GM23338 (cell line): ENCODE measurements around the gene EXTL1. TPM values are rescaled to one million over a fixed set of nuclear protein-coding genes. Genes with fewer than 3 reads are reported as not detected.

ENCODE experiments used
- ATAC-seq: fragments of 200-7000 bp; cut with Tn5 transposase; 3 replicates; pipeline ENCODE4 v1.9.1; 2020
- DNase-seq: peaks from one replicate; pipeline ENCODE4 v3.0.0-alpha.2; 2015; ENCODE audit warnings: low spot score
- H2AFZ ChIP-seq: fragments of 200-600 bp; sonication (generic); 2 replicates; pipeline ENCODE4 v1.8.0; 2016; ENCODE audit warnings: antibody characterized with exemption, mild to moderate bottlenecking, moderate library complexity
- H3F3A ChIP-seq: fragments of 200-600 bp; sonication (generic); replicated peaks from 2 replicates; pipeline ENCODE4 v1.8.0; 2017; ENCODE audit warnings: antibody characterized with exemption, mixed run types, low read depth
- H3K27ac ChIP-seq: fragments of 200-600 bp; sonication (generic); 2 replicates; pipeline ENCODE4 v1.6.1; 2016; ENCODE audit warnings: low read depth
- H3K27me3 ChIP-seq: fragments of 200-600 bp; sonication (generic); 2 replicates; pipeline ENCODE4 v1.8.0; 2016; ENCODE audit warnings: mild to moderate bottlenecking, mixed run types, moderate library complexity; ENCODE audit not compliant: insufficient read depth
- H3K36me3 ChIP-seq: fragments of 200-600 bp; sonication (generic); 2 replicates; pipeline ENCODE4 v1.8.0; 2016; ENCODE audit warnings: mild to moderate bottlenecking; ENCODE audit not compliant: insufficient read depth
- H3K4me1 ChIP-seq: fragments of 200-600 bp; sonication (generic); 2 replicates; pipeline ENCODE4 v1.8.0; 2016; ENCODE audit warnings: mild to moderate bottlenecking, moderate library complexity; ENCODE audit not compliant: insufficient read depth
- H3K4me2 ChIP-seq: fragments of 200-600 bp; sonication (generic); 2 replicates; pipeline ENCODE4 v1.7.1; 2017; ENCODE audit warnings: mixed run types
- H3K4me3 ChIP-seq: fragments of 200-600 bp; sonication (generic); 2 replicates; pipeline ENCODE4 v1.6.1; 2016; ENCODE audit warnings: mixed run types
- H3K79me2 ChIP-seq: fragments of 200-600 bp; sonication (generic); replicated peaks from 2 replicates; pipeline ENCODE4 v1.8.0; 2017; ENCODE audit warnings: mild to moderate bottlenecking; ENCODE audit not compliant: insufficient read depth
- H3K9me2 ChIP-seq: fragments of 200-600 bp; sonication (generic); 2 replicates; pipeline ENCODE4 v1.8.0; 2017; ENCODE audit not compliant: insufficient read depth
- H4K20me1 ChIP-seq: fragments of 200-600 bp; sonication (generic); replicated peaks from 2 replicates; pipeline ENCODE4 v1.8.0; 2017; ENCODE audit warnings: mild to moderate bottlenecking; ENCODE audit not compliant: insufficient read depth
- H3K27ac Mint-ChIP-seq: 2 replicates; pipeline ENCODE4 v1.8.0; 2020; ENCODE audit warnings: inconsistent platforms, mild to moderate bottlenecking, moderate library complexity, mixed read lengths
- H3K27me3 Mint-ChIP-seq: 3 replicates; pipeline ENCODE4 v1.8.0; 2022; ENCODE audit warnings: low read depth, mild to moderate bottlenecking, moderate library complexity, mixed read lengths, inconsistent platforms; ENCODE audit not compliant: insufficient read depth, poor library complexity
- H3K36me3 Mint-ChIP-seq: 3 replicates; pipeline ENCODE4 v1.8.0; 2021; ENCODE audit warnings: low read depth, mild to moderate bottlenecking, inconsistent platforms, moderate library complexity, mixed read lengths
- H3K4me1 Mint-ChIP-seq: 3 replicates; pipeline ENCODE4 v1.8.0; 2020; ENCODE audit warnings: mild to moderate bottlenecking, inconsistent platforms, mixed read lengths
- H3K4me3 Mint-ChIP-seq: 3 replicates; pipeline ENCODE4 v1.8.0; 2021; ENCODE audit warnings: moderate library complexity, mild to moderate bottlenecking, inconsistent platforms, mixed read lengths
- H3K9me3 Mint-ChIP-seq: 3 replicates; pipeline ENCODE4 v1.8.0; 2020; ENCODE audit warnings: moderate library complexity, mild to moderate bottlenecking, inconsistent platforms, mixed read lengths
- EZH2 ChIP-seq: fragments of 200-600 bp; sonication (generic); IDR thresholded peaks from one replicate; pipeline ENCODE4 v1.8.0; 2017; ENCODE audit warnings: antibody characterized with exemption, mild to moderate bottlenecking, low read depth; ENCODE audit not compliant: unreplicated experiment
- EZH2phosphoT487 ChIP-seq: fragments of 200-600 bp; sonication (generic); IDR thresholded peaks from one replicate; pipeline ENCODE4 v1.8.1; 2018; ENCODE audit warnings: antibody characterized with exemption; ENCODE audit not compliant: unreplicated experiment
- NANOG ChIP-seq: IDR thresholded peaks from 2 replicates; pipeline ENCODE4 v1.6.1; 2016; ENCODE audit warnings: antibody characterized with exemption, borderline replicate concordance
- STAT1 ChIP-seq: IDR thresholded peaks from one replicate; pipeline ENCODE4 v1.6.1; 2016; ENCODE audit warnings: antibody characterized with exemption; ENCODE audit not compliant: unreplicated experiment
- ZNF114 ChIP-seq: fragments of 250-450 bp; sonication (Bioruptor Pico); IDR thresholded peaks from 2 replicates; pipeline ENCODE4 v1.5.0; 2020; ENCODE audit warnings: mild to moderate bottlenecking, moderate library complexity
- ZNF331 ChIP-seq: fragments of 250-450 bp; sonication (Bioruptor Pico); IDR thresholded peaks from 2 replicates; pipeline ENCODE4 v1.5.0; 2020; ENCODE audit warnings: low read depth, mild to moderate bottlenecking, moderate library complexity
- polyA plus RNA-seq: library from polyadenylated mRNA; unstranded; fragments of >200 nt; fragmentation: Nextera tagmentation; extraction: Ambion mirVana; gene quantifications from 2 replicates; pipeline ENCODE4 v1.2.1, GENCODE V29; 2016
- total RNA-seq: library from RNA; depleted of rRNA; stranded (reverse); fragments of >200 nt; shearing (Covaris generic); gene quantifications from 2 replicates; pipeline ENCODE4 v1.2.3, GENCODE V29; 2014
- TF ChIP-seq, protein P1 (sequence below): fragments of 250-450 bp; sonication (Bioruptor Pico); IDR thresholded peaks from 2 replicates; pipeline ENCODE4 v1.5.0; 2020; ENCODE audit warnings: mild to moderate bottlenecking, moderate library complexity
- TF ChIP-seq, protein P2 (sequence below), 2 experiments: fragments of 200-600 bp in 1 of 2; sonication (generic) in 1 of 2; conservative IDR thresholded peaks; 2 replicates each; pipeline versions ENCODE4 v1.5.1 to v1.6.1; 2016 to 2017; ENCODE audit warnings: antibody characterized with exemption in 2 of 2, low read depth in 2 of 2, mild to moderate bottlenecking in 2 of 2, moderate library complexity in 1 of 2

EXTL1 gene
- total and polyA plus RNA-seq, 2 experiments from 2014 or later, result 0.37 to 1.2 TPM

DNA sequence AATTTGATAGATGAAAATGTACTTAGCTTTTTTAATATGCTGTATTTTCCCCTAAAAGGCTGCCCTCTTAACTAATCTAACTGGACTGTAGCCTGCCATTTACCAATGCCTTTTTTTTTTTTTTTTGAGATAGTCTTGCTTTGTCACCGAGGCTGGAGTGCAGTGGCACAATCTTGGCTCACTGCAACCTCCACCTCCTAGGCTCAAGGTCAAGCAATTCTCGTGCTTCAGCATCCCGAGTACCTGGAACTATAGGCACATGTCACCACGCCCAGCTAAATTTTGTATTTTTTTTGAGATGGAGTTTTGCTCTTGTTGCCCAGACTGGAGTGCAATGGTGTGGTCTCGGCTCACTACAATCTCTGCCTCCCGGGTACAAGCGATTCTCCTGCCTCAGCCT lies 42.4 kb upstream of the EXTL1 start:
- DNase-seq (no peak), ATAC-seq (no peak)
- H3K27me3 Mint-ChIP-seq, result peaks cover 6% of the 10 kb centered on the region
- peaks cover 23% of the 10 kb centered on the region; the same call in 1 of the 2 replicates for H3K36me3 ChIP-seq
- H3K36me3 Mint-ChIP-seq, result peaks cover 39% of the 10 kb centered on the region
- TF ChIP-seq ZNF331 (CRISPR knock-in tag) (no peak), EZH2phosphoT487 (no peak), NANOG (no peak), ZNF114 (CRISPR knock-in tag) (no peak), STAT1 (no peak), EZH2 (no peak)
- TF ChIP-seq, protein P1, sequence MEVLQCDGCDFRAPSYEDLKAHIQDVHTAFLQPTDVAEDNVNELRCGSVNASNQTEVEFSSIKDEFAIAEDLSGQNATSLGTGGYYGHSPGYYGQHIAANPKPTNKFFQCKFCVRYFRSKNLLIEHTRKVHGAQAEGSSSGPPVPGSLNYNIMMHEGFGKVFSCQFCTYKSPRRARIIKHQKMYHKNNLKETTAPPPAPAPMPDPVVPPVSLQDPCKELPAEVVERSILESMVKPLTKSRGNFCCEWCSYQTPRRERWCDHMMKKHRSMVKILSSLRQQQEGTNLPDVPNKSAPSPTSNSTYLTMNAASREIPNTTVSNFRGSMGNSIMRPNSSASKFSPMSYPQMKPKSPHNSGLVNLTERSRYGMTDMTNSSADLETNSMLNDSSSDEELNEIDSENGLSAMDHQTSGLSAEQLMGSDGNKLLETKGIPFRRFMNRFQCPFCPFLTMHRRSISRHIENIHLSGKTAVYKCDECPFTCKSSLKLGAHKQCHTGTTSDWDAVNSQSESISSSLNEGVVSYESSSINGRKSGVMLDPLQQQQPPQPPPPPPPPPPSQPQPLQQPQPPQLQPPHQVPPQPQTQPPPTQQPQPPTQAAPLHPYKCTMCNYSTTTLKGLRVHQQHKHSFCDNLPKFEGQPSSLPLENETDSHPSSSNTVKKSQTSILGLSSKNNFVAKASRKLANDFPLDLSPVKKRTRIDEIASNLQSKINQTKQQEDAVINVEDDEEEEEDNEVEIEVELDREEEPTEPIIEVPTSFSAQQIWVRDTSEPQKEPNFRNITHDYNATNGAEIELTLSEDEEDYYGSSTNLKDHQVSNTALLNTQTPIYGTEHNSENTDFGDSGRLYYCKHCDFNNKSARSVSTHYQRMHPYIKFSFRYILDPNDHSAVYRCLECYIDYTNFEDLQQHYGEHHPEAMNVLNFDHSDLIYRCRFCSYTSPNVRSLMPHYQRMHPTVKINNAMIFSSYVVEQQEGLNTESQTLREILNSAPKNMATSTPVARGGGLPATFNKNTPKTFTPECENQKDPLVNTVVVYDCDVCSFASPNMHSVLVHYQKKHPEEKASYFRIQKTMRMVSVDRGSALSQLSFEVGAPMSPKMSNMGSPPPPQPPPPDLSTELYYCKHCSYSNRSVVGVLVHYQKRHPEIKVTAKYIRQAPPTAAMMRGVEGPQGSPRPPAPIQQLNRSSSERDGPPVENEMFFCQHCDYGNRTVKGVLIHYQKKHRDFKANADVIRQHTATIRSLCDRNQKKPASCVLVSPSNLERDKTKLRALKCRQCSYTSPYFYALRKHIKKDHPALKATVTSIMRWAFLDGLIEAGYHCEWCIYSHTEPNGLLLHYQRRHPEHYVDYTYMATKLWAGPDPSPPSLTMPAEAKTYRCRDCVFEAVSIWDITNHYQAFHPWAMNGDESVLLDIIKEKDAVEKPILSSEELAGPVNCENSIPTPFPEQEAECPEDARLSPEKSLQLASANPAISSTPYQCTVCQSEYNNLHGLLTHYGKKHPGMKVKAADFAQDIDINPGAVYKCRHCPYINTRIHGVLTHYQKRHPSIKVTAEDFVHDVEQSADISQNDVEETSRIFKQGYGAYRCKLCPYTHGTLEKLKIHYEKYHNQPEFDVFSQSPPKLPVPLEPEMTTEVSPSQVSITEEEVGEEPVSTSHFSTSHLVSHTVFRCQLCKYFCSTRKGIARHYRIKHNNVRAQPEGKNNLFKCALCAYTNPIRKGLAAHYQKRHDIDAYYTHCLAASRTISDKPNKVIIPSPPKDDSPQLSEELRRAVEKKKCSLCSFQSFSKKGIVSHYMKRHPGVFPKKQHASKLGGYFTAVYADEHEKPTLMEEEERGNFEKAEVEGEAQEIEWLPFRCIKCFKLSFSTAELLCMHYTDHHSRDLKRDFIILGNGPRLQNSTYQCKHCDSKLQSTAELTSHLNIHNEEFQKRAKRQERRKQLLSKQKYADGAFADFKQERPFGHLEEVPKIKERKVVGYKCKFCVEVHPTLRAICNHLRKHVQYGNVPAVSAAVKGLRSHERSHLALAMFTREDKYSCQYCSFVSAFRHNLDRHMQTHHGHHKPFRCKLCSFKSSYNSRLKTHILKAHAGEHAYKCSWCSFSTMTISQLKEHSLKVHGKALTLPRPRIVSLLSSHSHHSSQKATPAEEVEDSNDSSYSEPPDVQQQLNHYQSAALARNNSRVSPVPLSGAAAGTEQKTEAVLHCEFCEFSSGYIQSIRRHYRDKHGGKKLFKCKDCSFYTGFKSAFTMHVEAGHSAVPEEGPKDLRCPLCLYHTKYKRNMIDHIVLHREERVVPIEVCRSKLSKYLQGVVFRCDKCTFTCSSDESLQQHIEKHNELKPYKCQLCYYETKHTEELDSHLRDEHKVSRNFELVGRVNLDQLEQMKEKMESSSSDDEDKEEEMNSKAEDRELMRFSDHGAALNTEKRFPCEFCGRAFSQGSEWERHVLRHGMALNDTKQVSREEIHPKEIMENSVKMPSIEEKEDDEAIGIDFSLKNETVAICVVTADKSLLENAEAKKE (CRISPR knock-in tag), result no peak
- TF ChIP-seq, protein P2, sequence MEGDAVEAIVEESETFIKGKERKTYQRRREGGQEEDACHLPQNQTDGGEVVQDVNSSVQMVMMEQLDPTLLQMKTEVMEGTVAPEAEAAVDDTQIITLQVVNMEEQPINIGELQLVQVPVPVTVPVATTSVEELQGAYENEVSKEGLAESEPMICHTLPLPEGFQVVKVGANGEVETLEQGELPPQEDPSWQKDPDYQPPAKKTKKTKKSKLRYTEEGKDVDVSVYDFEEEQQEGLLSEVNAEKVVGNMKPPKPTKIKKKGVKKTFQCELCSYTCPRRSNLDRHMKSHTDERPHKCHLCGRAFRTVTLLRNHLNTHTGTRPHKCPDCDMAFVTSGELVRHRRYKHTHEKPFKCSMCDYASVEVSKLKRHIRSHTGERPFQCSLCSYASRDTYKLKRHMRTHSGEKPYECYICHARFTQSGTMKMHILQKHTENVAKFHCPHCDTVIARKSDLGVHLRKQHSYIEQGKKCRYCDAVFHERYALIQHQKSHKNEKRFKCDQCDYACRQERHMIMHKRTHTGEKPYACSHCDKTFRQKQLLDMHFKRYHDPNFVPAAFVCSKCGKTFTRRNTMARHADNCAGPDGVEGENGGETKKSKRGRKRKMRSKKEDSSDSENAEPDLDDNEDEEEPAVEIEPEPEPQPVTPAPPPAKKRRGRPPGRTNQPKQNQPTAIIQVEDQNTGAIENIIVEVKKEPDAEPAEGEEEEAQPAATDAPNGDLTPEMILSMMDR (conservative IDR thresholded peaks at IDR 0.05; ENCODE audit: low read depth in 2 of 2), result no peak
- no peak overlapping the region for H2AFZ ChIP-seq
- no peak overlapping the region for H3K4me3 Mint-ChIP-seq
- H3K4me3 ChIP-seq, result no peak overlapping the region
- H3K9me3 Mint-ChIP-seq, result no peaks in the 10 kb centered on the region
- H3K4me2 ChIP-seq, result no peak overlapping the region
- H3K27me3 ChIP-seq, result no peaks in the 10 kb centered on the region
- H3K4me1 Mint-ChIP-seq, result no peaks in the 10 kb centered on the region
- H4K20me1 ChIP-seq, result no peaks in the 10 kb centered on the region
- H3K27ac Mint-ChIP-seq, result no peak overlapping the region
- H3F3A ChIP-seq, result no peaks in the 10 kb centered on the region
- H3K9me2 ChIP-seq, result no peaks in the 10 kb centered on the region
- no peaks in the 10 kb centered on the region for H3K79me2 ChIP-seq
- no peaks in the 10 kb centered on the region for H3K4me1 ChIP-seq
- no peak overlapping the region for H3K27ac ChIP-seq
